ENCODE data around the gene THAP4.
A peak's percentile ranks its signal among the peaks of the same experiment; 100 is the strongest.

The THAP4 gene

DNA sequence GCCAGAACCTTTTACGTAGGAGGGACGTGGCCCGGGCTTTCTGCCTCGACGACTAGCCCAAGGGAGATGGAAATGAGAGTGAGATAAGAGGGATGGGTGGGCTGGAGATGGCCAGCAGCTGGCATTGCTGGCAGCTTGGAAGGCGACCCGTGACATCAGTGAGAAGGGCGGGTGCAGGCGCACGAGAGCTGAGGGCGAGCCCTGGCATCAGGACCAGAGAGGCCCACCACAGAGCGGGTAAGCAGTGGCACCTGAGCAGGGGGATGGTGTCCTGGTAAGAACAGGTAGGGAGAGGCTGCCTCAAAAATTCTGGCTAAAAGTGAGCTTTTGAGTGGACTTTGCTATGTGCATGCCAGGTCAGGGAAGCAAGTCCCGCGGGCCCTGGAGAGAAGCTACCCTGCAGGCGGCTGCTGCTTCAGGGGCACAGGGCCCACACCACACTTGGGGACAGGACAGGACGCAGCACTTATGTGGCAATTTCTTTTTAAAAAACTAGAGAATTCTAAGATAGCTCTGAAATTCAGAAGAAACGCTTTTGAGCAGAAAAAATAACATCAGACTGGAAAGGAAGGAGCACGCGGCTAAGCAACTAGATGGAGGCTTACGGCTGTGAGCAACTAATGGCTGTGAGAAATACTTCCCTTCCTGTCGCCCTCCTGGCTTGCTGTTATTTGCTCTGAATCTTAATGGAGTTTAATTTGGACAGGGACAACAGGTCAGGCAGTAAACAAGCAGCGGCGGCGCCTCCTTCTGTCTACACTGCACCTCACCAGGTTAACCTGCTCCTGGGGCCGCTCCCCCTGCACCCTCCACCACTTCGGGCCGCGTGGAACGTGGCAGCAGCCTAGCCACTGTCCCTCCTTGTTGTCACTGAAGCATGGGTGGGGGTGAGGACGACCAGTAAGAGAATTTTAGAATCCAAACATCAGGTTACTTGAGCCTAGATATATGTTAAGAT lies 20.5 kb downstream of the THAP4 start:
- no peak overlapping the region for H3K4me3 ChIP-seq (replicated peaks; ENCODE audit: low read depth, low read length)

GRCh38 chr2:241615522-241616052 lies 21.4 kb downstream of the THAP4 start:
- no peak for DNase-seq (ENCODE audit: low read depth)
- no peak overlapping the region for H3K4me3 ChIP-seq (replicated peaks; ENCODE audit: low read depth, low read length)

More for the DNA sequence above, 20.5 kb downstream of the THAP4 start:
- TF ChIP-seq, protein P1, sequence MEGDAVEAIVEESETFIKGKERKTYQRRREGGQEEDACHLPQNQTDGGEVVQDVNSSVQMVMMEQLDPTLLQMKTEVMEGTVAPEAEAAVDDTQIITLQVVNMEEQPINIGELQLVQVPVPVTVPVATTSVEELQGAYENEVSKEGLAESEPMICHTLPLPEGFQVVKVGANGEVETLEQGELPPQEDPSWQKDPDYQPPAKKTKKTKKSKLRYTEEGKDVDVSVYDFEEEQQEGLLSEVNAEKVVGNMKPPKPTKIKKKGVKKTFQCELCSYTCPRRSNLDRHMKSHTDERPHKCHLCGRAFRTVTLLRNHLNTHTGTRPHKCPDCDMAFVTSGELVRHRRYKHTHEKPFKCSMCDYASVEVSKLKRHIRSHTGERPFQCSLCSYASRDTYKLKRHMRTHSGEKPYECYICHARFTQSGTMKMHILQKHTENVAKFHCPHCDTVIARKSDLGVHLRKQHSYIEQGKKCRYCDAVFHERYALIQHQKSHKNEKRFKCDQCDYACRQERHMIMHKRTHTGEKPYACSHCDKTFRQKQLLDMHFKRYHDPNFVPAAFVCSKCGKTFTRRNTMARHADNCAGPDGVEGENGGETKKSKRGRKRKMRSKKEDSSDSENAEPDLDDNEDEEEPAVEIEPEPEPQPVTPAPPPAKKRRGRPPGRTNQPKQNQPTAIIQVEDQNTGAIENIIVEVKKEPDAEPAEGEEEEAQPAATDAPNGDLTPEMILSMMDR (IDR thresholded peaks at IDR 0.05; ENCODE audit: low read length, missing control alignments): no peak
- DNase-seq (ENCODE audit: low read depth): no peak

GRCh38 chr2:241615041-241615440 lies 21.9 kb downstream of the THAP4 start:
- TF ChIP-seq, protein P1 (IDR thresholded peaks at IDR 0.05; ENCODE audit: low read length, missing control alignments): no peak

More at GRCh38 chr2:241615522-241616052, 21.4 kb downstream of the THAP4 start:
- TF ChIP-seq, protein P1 (IDR thresholded peaks at IDR 0.05; ENCODE audit: low read length, missing control alignments): no peak

DNA sequence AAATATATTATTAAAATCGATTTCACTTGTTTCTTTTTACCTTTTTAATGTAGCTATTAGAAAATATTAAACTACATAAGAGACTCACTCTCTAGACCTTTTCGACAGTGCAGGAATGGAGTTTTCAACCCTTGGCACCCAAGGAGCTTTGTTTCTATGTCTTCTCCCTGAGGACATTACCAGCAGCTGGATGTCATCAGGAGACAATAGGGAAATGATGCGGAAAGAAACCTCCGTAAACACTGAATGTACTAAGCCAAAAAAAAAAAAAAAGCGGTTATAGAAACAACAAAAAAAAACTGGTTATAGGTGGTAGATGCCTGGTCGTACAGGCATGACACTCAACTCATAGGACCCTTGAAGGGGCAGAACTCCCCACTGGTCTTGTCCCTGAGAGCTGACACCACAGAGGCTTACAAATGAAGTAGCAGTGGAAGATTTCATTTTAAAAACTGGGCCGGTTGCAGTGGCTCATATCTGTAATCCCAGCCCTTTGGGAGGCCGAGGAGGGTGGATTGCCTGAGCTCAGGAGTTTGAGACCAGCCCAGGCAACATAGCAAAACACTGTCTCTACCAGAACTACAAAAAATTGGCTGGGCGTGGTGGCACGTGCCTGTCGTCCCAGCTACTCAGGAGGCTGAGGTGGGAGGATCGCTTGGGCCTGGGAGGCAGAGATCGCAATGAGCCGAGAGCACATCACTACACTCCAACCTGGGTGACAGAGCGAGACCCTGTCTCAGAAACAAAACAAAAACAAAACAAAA lies 23.8 kb downstream of the THAP4 start:
- TF ChIP-seq, protein P1 (IDR thresholded peaks at IDR 0.05; ENCODE audit: low read length, missing control alignments): no peak
- DNase-seq (ENCODE audit: low read depth): peak; percentile 90

More at GRCh38 chr2:241615041-241615440, 21.9 kb downstream of the THAP4 start:
- no peak for DNase-seq (ENCODE audit: low read depth)
- no peak overlapping the region for H3K4me3 ChIP-seq (replicated peaks; ENCODE audit: low read depth, low read length)

GRCh38 chr2:241612156-241613016 lies 24.6 kb downstream of the THAP4 start:
- H3K4me3 ChIP-seq (replicated peaks; ENCODE audit: low read depth, low read length): no peak overlapping the region
- peak; percentile 24 for DNase-seq (ENCODE audit: low read depth)
- TF ChIP-seq, protein P1 (IDR thresholded peaks at IDR 0.05; ENCODE audit: low read length, missing control alignments): no peak

More for the DNA sequence above, 23.8 kb downstream of the THAP4 start:
- H3K4me3 ChIP-seq (replicated peaks; ENCODE audit: low read depth, low read length): peak overlapping the region; percentile 9

DNA sequence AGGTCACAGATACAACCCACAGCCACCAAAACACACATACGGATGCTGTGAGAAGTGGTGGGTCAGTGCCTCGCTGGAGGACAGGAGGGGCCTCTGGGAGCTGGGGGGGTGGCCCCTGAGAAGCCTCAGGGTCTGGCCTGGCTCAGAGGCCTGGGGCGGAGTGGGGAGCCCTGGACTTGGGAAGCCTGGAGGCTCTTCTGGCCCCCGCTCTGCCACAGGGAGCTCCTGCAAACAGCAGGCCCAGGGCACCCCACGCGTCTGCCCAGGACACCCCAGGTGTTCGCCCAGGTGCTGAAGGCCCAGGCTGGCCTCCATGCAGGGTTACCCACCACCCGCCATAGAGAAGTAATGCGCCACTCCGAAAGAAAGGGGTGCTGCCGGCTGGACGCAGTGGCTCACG lies 25.9 kb downstream of the THAP4 start:
- H3K4me3 ChIP-seq (replicated peaks; ENCODE audit: low read depth, low read length): no peak overlapping the region
- TF ChIP-seq, protein P1 (IDR thresholded peaks at IDR 0.05; ENCODE audit: low read length, missing control alignments): no peak
- no peak for DNase-seq (ENCODE audit: low read depth)

All from fibroblast of pulmonary artery (primary cell).